ENCODE data around the gene COMMD1. TPM values are rescaled to one million over a fixed set of nuclear protein-coding genes. Genes with fewer than 3 reads are reported as not detected.

The COMMD1 gene
- polyA plus RNA-seq, 1 donor (not counting 4 experiments of a cell fraction or from before 2014, with no cell fraction given): 44.8 TPM

- no peaks in the 10 kb centered on the region for H4K20me1 ChIP-seq (ENCODE audit: control insufficient read depth, extremely low read depth, insufficient read depth, low read length)
- no peak overlapping the region for H3K4me3 ChIP-seq (ENCODE audit: control insufficient read depth in 2 of 3, extremely low read depth in 1 of 3, insufficient read depth in 2 of 3, low read depth in 1 of 3, low read length in 3 of 3)
- H3K9me1 ChIP-seq (ENCODE audit: control insufficient read depth, extremely low read depth, insufficient read depth, low read length): no peaks in the 10 kb centered on the region
- no peaks in the 10 kb centered on the region for H3K27me3 ChIP-seq (ENCODE audit: control insufficient read depth, extremely low read depth, insufficient read depth, low read length)
- H3K9ac ChIP-seq (ENCODE audit: control insufficient read depth, extremely low read depth, insufficient read depth, low read length): no peak overlapping the region
- dilution Hi-C loops (cut with MboI; ENCODE audit: extremely low pct_ligation_motif_present, low sequenced_read_pairs): no loop called here
- H3K9me3 ChIP-seq (ENCODE audit: control insufficient read depth, low read depth, low read length): peaks cover 6% of the 10 kb centered on the region
- H2AFZ ChIP-seq (ENCODE audit: control insufficient read depth, low read length): no peak overlapping the region
- H3K27ac ChIP-seq (ENCODE audit: control insufficient read depth, insufficient read depth, low read length): no peak overlapping the region
- peaks cover 12% of the 10 kb centered on the region for H3K4me1 ChIP-seq (ENCODE audit: control insufficient read depth, extremely low read depth, insufficient read depth, low read length)
- no peak for TF ChIP-seq CTCF (optimal IDR thresholded peaks at IDR 0.05 in 1 of 3, IDR thresholded peaks at IDR 0.05 in 1 of 3, conservative IDR thresholded peaks at IDR 0.05 in 1 of 3; ENCODE audit: extremely low read depth in 1 of 3, insufficient read depth in 2 of 3, low read length in 3 of 3)
- TF ChIP-seq EZH2 (IDR thresholded peaks at IDR 0.05; ENCODE audit: low read length): no peak
- H3K79me2 ChIP-seq (ENCODE audit: control insufficient read depth, insufficient read depth, low read length): no peaks in the 10 kb centered on the region
- no peaks in the 10 kb centered on the region for H3K36me3 ChIP-seq (ENCODE audit: control insufficient read depth in 2 of 2, extremely low read depth in 1 of 2, insufficient read depth in 2 of 2, low read length in 2 of 2)
- FAIRE-seq (no peak), DNase-seq (ENCODE audit: low read depth, low spot score) (no peak)
- no peak overlapping the region for H3K4me2 ChIP-seq (ENCODE audit: control insufficient read depth, extremely low read depth, insufficient read depth, low read depth, low read length)
These were observed 139.6 kb downstream of the COMMD1 start for GRCh38 chr2:62045017-62045543.

- H3K4me1 ChIP-seq (ENCODE audit: control insufficient read depth, extremely low read depth, insufficient read depth, low read length): peaks cover 12% of the 10 kb centered on the region
- no peaks in the 10 kb centered on the region for H3K79me2 ChIP-seq (ENCODE audit: control insufficient read depth, insufficient read depth, low read length)
- no peak overlapping the region for H3K27ac ChIP-seq (ENCODE audit: control insufficient read depth, insufficient read depth, low read length)
- H3K4me2 ChIP-seq (ENCODE audit: control insufficient read depth, extremely low read depth, insufficient read depth, low read depth, low read length): no peak overlapping the region
- H2AFZ ChIP-seq (ENCODE audit: control insufficient read depth, low read length): no peak overlapping the region
- H4K20me1 ChIP-seq (ENCODE audit: control insufficient read depth, extremely low read depth, insufficient read depth, low read length): no peaks in the 10 kb centered on the region
- no peak overlapping the region for H3K4me3 ChIP-seq (ENCODE audit: control insufficient read depth in 2 of 3, extremely low read depth in 1 of 3, insufficient read depth in 2 of 3, low read depth in 1 of 3, low read length in 3 of 3)
- TF ChIP-seq CTCF (optimal IDR thresholded peaks at IDR 0.05 in 1 of 3, IDR thresholded peaks at IDR 0.05 in 1 of 3, conservative IDR thresholded peaks at IDR 0.05 in 1 of 3; ENCODE audit: extremely low read depth in 1 of 3, insufficient read depth in 2 of 3, low read length in 3 of 3) (no peak), EZH2 (IDR thresholded peaks at IDR 0.05; ENCODE audit: low read length) (no peak)
- H3K27me3 ChIP-seq (ENCODE audit: control insufficient read depth, extremely low read depth, insufficient read depth, low read length): no peaks in the 10 kb centered on the region
- FAIRE-seq: no peak
- DNase-seq (ENCODE audit: low read depth, low spot score): no peak
- dilution Hi-C loops (cut with MboI; ENCODE audit: extremely low pct_ligation_motif_present, low sequenced_read_pairs): no loop called here
- H3K9ac ChIP-seq (ENCODE audit: control insufficient read depth, extremely low read depth, insufficient read depth, low read length): no peak overlapping the region
- no peaks in the 10 kb centered on the region for H3K9me1 ChIP-seq (ENCODE audit: control insufficient read depth, extremely low read depth, insufficient read depth, low read length)
- H3K36me3 ChIP-seq (ENCODE audit: control insufficient read depth in 2 of 2, extremely low read depth in 1 of 2, insufficient read depth in 2 of 2, low read length in 2 of 2): no peaks in the 10 kb centered on the region
- H3K9me3 ChIP-seq (ENCODE audit: control insufficient read depth, low read depth, low read length): peaks cover 6% of the 10 kb centered on the region
These were observed 140.7 kb downstream of the COMMD1 start for GRCh38 chr2:62046141-62046540.
